DND-41 (cell line): Measurements from ENCODE around the gene KRT32.

ENCODE experiments used
- CTCF ChIP-seq: IDR thresholded peaks from 2 replicates; pipeline ENCODE4 v1.5.1; 2012; ENCODE audit warnings: borderline replicate concordance, low read length, moderate library complexity, mild to moderate bottlenecking; ENCODE audit not compliant: poor library complexity, severe bottlenecking; ENCODE audit errors: extremely low read depth
- EZH2 ChIP-seq: IDR thresholded peaks from 3 replicates; pipeline ENCODE4 v1.6.1; 2012; ENCODE audit warnings: borderline replicate concordance, low read depth, mild to moderate bottlenecking, moderate library complexity, low read length, inconsistent platforms; ENCODE audit not compliant: severe bottlenecking

- TF ChIP-seq CTCF (no peak), EZH2 (no peak)
These were observed 50.7 kb downstream of the KRT32 start for GRCh38 chr17:41416479-41416878.
